Renal cortex interstitium (tissue), 11 donors: ENCODE results near the gene DIRAS3. TPM values are rescaled to one million over a fixed set of nuclear protein-coding genes. Genes with fewer than 3 reads are reported as not detected.
A peak's percentile ranks its signal among the peaks of the same experiment; 100 is the strongest.
"Not testable (repeated sequence)": the region's sequence is repeated elsewhere in the genome, so short reads cannot be mapped to it uniquely, and the experiment has no call there.

Experiments
- DNase-seq, 11 donors: peaks; one replicate each; pipeline ENCODE4 v3.0.0-alpha.2; 2013; ENCODE audit warnings: low read depth in 9 of 11, low spot score in 4 of 11; ENCODE audit errors: extremely low read depth in 1 of 11
- polyA plus RNA-seq, 3 donors: library from polyadenylated mRNA; unstranded; fragments of 120-200 nt; gene quantifications; one replicate each; pipeline ENCODE4 v1.2.1, GENCODE V29; 2013; ENCODE audit not compliant: insufficient read length in 3 of 3

Gene DIRAS3
- polyA plus RNA-seq, 3 donors: 1.6 to 4.0 (median 2.4) TPM

DNA sequence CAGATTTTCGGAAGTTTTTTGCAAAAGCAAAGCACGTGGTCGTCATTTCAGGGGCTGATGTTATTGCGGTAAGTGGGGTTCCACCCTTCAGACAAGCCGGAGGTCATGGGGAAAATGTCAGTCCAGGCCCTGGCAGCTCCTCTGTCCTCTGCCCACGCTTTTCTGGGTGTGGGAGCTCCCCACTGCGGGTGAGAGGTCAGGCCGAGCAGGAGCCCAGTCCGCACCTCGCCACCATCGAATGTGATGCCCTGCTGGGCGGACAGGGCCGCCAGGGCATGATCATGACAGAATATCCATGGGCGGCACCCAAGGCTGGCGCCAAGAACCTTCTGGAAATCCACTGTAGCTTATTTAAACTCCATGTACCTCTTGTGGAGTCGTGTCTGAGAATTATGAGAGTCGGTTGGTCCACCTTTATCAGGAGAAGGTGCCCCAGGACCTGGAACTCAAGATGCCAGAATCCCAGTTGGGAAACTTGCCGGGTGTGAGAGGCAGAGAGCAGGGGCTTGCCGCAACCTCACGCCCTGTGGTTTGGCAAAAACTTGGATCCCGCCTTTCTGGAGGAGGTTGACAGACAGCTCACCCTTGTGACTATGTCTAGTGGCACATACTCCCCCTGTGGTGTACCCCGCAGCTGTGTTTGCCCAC is 6.9 kb downstream of the DIRAS3 start:
- no peak for DNase-seq

DNA sequence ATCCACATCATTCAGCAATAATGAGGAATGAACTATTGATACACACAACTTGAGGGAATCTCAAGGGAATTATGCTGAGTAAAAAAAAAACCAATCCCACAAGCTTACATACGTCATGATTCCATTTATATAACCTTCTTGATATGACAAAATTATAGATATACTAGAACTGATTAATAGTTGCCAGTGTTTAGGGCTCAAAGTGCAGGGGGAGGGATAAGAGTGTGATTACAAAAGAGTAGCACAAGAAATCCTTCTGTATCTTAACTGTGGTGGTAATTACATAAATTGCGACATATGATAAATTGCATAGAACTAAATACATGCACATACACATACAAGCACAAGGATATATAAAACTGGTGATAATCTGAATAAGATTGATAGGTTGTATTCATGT is 13.5 kb downstream of the DIRAS3 start:
- no peak for DNase-seq

DNA sequence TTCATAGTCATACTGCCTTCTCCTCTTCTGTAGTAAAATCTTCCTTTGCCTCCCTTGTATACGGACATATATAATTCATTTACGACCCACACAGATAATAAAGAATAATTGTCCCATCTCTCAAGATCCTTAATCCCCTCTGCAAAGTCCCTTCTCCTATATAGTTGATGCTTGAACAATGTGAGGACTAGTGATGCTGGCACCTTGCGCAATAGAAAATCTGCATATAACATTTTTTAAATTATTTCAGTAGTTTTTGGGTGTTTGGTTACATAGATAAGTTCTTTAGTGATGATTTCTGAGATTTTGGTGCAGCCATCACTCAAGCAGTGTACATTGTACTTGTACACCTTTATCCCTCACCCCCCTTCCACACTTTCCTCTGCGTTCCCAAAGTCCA is 21.0 kb downstream of the DIRAS3 start:
- DNase-seq: no peak

DNA sequence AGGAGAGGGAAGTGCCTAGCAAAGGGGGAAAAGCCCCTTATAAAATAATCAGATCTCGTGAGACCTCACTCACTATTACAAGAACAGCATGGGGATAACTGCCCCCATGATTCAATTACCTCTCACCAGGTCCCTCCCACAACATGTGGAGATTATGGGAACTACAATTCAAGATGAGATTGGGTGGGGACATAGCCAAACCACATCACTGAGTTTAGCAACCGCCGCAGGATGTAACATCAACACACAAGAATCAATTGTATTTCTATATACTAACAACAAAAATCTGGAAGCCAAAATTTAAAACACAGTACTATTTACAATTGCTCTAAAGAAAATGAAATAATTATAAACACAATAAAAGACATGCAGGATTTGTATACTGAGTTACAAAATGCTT is 21.9 kb downstream of the DIRAS3 start:
- no peak for DNase-seq

DNA sequence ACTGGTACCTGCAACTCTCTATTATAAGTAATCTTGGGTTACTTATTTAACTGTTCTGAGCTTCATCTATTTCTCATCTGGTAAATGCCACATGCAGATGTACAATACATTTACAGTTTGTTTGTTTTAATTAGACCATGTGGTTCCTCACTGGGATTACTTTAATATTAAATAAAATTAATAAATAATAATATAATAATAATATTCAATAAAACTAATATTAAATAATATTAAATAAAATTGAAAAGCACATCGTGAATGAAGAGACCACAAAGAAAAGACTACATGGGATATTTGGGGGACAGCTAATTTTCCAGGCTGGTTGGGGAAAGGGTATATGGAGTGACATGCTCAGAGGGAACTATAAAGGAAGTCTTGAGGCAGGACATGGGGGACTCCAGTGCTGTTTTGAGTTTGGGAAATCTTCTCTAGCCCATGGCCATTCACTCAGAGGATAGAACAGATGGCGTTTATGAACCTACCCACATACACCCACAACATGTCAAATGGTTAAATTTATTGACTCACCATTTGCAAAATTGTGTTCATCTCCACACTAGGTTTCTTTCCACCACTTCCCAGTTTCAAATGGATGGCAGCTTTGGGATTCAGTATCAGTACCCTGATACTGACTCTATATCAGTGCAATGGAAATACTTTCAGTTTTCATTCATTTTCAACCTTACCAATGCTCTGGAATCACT is 25.6 kb downstream of the DIRAS3 start:
- DNase-seq: no peak

DNA sequence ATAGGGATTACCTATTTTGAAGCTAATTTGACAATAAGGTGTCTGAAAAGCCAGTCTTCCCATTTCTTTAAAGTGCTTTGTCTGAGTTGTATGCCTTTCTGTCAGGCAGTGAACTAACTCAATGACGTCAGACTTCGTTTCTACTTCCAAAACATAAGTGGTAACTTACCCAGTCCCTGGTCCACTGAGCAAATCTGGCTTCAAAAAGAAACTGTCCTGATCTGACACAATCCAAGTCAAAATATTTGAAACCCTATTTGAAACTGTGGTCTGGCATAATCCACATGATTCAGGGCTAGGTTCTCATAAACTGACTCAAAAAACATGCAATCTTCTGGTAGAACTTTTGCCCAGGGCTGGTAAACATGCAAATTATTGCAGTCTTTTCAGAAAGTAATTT is 34.0 kb downstream of the DIRAS3 start:
- no peak for DNase-seq

DNA sequence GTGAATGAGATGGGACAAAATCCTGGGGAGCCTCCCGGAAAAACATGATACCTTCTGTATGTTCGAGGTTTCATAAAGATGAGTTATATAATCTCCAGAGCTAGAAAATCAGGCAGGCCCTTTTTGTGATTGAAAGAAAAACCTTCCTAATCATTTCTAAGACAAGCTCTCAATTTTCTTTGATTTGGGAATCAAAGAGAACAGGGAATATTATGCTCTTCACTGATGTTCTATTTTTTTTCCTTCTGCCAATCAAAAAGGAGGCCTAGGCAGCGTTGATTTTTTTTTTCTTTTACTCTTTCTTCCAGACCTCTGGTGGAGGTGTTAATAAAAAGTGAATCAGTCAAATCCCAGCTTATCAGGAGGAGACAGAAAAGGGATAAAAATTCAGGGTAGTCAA is 34.5 kb downstream of the DIRAS3 start:
- no peak for DNase-seq

DNA sequence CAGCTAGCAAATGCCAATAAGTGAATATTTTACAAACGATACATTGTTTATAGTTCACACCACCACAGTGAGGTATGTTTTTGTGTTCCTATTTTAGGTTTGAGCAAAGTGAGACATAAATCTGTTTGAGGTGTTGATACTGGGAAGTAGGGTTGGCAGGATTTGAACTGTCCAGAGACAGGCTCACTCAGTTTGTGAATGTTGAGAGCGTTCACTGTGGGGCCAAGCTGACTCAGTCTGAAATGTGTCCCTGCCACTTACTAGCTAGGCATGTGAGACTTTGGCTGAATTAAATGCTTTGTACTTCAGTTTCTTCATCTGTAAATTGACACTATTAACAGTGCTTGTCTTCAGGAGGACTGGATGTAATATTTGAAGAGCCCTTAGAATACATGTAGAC is 35.1 kb downstream of the DIRAS3 start:
- DNase-seq: no peak

DNA sequence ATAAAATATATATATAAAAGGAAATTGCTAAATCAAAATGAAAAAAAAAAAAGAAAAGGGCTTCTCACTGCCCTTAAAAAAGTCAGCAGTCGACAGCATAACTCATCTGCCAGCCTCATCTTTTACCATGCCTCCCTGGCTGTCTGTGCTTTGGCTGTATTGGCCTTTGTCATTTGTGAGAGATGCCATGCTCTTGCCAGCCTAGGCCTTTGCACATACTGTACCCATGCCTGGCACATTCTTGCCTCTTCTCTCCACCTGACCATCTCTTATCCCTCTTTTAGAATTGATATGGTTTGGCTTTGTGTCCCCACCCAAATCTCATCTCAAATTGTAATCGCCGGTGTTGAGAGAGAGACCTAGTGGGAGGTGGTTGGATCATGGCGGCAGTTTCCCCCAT is 37.1 kb downstream of the DIRAS3 start:
- DNase-seq: no peak

DNA sequence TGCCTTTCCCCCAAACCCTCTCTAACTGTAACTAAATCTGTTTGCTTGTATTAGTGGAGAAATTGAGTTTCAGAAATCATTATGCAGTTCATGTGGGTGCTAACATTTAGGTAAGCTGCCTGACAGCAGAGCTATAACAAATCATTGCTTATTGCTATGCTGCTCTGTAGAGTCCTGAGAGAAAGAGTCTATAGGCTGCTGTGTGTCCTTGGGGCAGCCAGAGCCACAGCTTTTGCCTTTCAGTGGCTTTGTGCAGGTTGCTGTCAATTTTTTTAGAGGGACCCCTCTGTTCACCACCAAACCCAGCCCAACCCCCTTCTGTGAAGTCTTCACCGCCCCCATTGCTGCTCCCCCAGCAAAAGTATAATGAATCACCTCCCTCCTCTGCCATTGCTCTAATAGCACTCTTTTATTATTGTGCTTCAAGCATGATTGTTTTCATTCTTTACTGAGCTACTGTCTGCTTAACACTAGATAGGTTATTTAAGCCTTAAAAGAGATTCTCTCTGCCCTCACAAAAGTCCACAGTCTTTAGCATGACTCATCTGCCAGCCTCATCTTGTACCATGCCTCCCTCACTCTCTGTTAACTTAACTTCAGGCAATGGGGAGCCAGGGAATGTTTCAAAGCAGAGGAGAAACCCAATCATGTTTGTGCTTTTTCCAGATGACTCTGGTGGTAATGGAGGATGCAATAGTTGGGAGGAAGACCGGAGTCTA is 38.6 kb downstream of the DIRAS3 start:
- no peak for DNase-seq

DNA sequence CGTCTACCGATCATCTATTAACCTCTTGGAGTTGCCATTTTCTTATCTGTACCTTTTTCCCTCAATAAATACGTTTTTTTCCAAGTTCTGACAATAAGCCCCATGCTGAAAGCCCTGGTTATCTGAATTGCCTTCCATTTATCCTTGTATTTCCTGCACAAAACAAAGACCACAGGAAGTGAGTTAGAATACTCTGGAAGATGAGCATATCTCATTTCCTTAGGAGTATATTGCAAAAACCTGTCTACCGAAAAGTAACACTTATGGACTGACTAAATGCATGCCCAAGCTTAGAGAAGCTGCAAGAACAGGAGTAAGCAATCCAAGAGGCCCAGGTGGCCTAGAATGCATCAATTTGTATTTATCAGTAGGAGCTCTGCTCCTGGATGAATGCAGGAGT is 39.9 kb downstream of the DIRAS3 start:
- DNase-seq: no peak

DNA sequence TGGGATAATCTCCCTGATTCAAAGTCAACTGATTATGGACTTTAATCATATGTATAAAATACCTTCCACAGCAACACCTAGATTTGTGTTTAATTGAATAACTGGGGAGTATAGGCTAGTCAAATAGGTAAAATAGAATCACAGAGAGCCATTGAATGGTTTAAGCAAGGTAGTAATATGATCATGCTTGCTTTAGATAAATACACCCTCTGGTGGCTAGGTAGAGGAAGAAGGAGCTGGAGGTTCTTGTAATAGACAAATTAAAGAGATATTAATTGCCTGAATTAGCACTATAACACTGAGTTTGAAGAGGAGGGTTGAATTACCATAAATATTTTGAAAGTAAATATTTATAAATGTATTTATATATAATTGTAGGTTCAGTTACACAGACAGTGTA is 40.3 kb downstream of the DIRAS3 start:
- peak in 1 of 11 donors; percentile 1 for DNase-seq

DNA sequence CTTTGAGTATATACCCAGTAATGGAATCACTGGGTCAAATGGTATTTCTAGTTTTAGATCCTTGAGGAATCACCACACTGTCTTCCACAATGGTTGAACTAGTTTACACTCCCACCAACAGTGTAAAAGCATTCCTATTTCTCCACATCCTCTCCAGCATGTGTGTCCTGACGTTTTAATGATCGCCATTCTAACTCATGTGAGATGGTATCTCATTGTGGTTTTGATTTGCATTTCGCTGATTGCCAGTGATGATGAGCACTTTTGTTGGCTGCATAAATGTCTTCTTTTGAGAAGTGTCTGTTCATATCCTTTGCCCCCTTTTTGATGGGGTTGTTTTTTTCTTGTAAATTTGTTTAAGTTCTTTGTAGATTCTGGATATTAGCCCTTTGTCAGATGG is 46.8 kb downstream of the DIRAS3 start:
- not testable (repeated sequence) for DNase-seq

DNA sequence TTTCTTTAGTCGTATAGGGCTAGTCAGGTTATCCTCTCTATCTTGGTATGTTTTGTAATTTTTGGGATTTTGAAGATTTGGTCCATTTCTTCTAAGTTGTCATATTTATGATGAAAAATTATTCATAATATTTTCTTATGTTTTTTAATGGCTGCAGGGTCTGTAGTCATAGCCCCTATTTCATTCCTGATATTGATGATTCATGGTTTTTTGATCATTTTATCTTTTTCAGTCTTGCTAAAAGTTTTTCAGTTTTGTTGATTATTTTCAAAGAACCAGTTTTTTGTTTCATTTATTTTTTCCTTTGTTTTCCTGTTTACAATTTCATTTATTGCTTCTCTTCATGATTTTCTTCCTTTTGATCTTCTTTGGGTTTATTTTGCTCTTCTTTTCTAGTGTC is 50.2 kb downstream of the DIRAS3 start:
- no peak for DNase-seq

DNA sequence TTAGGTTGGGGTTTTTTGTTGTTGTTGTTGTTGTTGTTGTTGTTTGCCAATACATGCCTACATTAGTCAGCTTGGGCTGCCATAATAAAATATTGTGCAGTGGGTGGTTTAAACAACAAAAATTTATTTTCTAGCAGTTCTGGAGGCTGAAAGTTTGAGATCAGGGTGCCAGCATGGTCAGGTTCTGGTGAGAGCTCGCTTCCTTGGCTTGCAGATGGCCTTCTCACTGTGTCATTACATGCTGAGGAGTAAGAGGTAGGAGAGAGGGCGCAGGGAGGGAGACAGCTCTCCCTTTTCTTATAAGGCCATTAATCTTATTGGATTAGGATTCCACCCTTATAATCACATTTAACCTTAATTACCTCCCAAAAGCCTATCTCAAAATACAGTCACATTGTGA is 52.7 kb downstream of the DIRAS3 start:
- no peak for DNase-seq

Other genes starting within 250 kb of the DIRAS3 start
- gene GNG12, start 217.2 kb downstream of the DIRAS3 start, polyA plus RNA-seq: 100 to 1,000 TPM in 2 of 3 donors, 10 to 100 TPM in 1; 94.0 to 104 (median 103) TPM
- 100 to 1,000 TPM; 137 to 145 (median 143) TPM for gene WLS, start 181.9 kb upstream of the DIRAS3 start, polyA plus RNA-seq